ENCODE data around the gene RPS6KA4.

RPS6KA4 gene

GRCh38 chr11:64327993-64328392 is 31.0 kb upstream of the RPS6KA4 start:
- DNase-seq: no peak

GRCh38 chr11:64330888-64331287 is 28.1 kb upstream of the RPS6KA4 start:
- DNase-seq: no peak

- peak; percentile 56 for DNase-seq
These were observed 27.2 kb upstream of the RPS6KA4 start for GRCh38 chr11:64331569-64332371.

GRCh38 chr11:64333556-64333955 is 25.4 kb upstream of the RPS6KA4 start:
- DNase-seq: no peak

- peak; percentile 23 for DNase-seq
These were observed 23.9 kb upstream of the RPS6KA4 start for GRCh38 chr11:64334764-64335735.

GRCh38 chr11:64337538-64338249 is 21.3 kb upstream of the RPS6KA4 start:
- DNase-seq: no peak

GRCh38 chr11:64338716-64339115 is 20.2 kb upstream of the RPS6KA4 start:
- DNase-seq: no peak

- no peak for DNase-seq
These were observed 19.7 kb upstream of the RPS6KA4 start for GRCh38 chr11:64339286-64339685.

GRCh38 chr11:64339754-64340408 is 19.1 kb upstream of the RPS6KA4 start, which contains the start of gene CCDC88B:
CCDC88B (plus strand) TSS chr11:64340204; CDS start chr11:64340267, 63 bp downstream.
- DNase-seq: no peak

GRCh38 chr11:64340671-64341335 is 18.2 kb upstream of the RPS6KA4 start:
- no peak for DNase-seq

- DNase-seq: no peak
These were observed 17.5 kb upstream of the RPS6KA4 start for GRCh38 chr11:64341429-64341828.

- peak; percentile 35 for DNase-seq
These were observed 16.8 kb upstream of the RPS6KA4 start for GRCh38 chr11:64341851-64342791.

GRCh38 chr11:64342869-64343745 is 15.9 kb upstream of the RPS6KA4 start:
- no peak for DNase-seq

- no peak for DNase-seq
These were observed 15.0 kb upstream of the RPS6KA4 start for GRCh38 chr11:64343767-64344559.

- no peak for DNase-seq
These were observed 14.2 kb upstream of the RPS6KA4 start for GRCh38 chr11:64344787-64345186.

- no peak for DNase-seq
These were observed 11.6 kb upstream of the RPS6KA4 start for GRCh38 chr11:64347193-64347867.

- DNase-seq: peak; percentile 43
These were observed 10.5 kb upstream of the RPS6KA4 start for GRCh38 chr11:64348383-64349024.

GRCh38 chr11:64349025-64349387 is 10.0 kb upstream of the RPS6KA4 start:
- no peak for DNase-seq

Measured in NCI-H1092 treated with DMSO at 0.1 percent for 48 hours (cell line).